Dermis microvascular lymphatic vessel endothelial cell (primary cell): Measurements from ENCODE around the gene ZNF765. TPM values are rescaled to one million over a fixed set of nuclear protein-coding genes. Genes with fewer than 3 reads are reported as not detected.
"Not testable (repeated sequence)": the region's sequence is repeated elsewhere in the genome, so short reads cannot be mapped to it uniquely, and the experiment has no call there.

ENCODE experiments used
- DNase-seq, 2 donors: peaks; one replicate each; pipeline versions ENCODE4 v3.0.0 to v3.0.0-alpha.2; 2010; ENCODE audit warnings: low read depth in 2 of 2
- total RNA-seq: library from RNA; depleted of rRNA; stranded (reverse); fragments of >200 nt; gene quantifications from 2 replicates; pipeline ENCODE4 v1.2.1, GENCODE V29; 2014

The ZNF765 gene
- 10.0 and 13.4 TPM in 2 replicates for total RNA-seq

DNA sequence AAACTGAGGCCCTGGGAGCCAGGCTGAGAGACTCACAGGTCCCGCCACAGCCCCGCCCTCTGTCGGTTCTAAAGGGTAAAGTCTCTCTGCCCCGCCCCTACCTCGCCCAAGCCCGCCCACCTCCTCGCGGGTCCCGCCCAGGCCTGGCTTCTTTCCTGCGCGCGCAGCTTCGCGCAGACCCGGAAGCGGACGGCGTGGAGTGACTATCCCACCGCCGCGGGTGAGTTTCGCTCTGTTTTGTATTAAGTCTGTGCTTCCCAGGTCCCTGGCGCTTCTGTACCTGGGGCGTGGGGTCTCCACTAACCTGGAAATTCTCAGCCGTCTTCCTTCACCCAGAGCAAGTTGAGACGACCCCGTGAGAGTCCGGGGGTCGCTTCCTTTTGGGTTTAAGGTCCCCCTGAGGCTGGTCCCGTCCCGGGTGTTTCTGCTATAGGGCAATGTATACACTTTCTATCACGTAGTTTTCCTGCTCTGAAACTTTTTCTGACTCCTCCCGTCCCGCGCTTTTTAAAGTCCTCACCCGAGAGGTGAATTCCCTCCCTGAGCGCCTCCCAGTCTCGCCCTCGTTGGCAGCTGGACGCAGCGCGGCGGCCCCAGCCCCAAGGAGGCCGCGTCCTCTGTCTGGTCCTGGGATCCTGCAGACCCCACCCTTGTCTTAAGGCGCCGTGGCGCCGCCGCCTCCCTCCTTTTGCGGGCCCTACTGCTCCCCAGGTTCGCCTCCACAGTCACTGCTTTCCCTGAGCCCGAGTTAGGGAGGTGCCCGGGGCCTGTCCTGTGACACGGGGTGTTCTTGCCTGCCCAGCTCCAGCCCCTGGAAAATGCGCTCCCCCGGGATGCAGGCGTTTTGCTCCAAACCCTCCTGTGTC is at the start of gene ZNF765:
TSS of gene ZNF765 (plus strand) at position 176 of the 866 bp plus-strand sequence. CDS start 2,867 bp downstream, outside the sequence.
- peak; percentile 63 to 89 for DNase-seq

DNA sequence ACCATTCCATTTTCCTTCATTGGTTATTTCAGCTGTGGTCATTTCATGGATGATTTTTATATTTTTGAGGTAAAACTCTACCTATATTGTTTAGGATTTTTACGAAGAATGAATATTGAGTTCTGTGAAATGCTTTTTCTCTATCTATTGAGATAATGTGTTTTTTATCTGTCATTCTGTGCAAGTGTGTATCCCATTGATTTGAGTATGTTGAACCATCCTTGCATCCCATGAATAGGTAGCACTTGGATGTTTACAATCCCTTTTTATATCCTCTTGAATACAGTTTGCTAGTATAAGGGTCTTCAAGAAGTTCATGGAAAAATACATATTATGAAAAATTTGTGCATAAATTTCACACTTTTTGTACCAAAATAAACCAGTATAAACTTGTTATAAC is 39.2 kb upstream of the ZNF765 start:
- no peak for DNase-seq

DNA sequence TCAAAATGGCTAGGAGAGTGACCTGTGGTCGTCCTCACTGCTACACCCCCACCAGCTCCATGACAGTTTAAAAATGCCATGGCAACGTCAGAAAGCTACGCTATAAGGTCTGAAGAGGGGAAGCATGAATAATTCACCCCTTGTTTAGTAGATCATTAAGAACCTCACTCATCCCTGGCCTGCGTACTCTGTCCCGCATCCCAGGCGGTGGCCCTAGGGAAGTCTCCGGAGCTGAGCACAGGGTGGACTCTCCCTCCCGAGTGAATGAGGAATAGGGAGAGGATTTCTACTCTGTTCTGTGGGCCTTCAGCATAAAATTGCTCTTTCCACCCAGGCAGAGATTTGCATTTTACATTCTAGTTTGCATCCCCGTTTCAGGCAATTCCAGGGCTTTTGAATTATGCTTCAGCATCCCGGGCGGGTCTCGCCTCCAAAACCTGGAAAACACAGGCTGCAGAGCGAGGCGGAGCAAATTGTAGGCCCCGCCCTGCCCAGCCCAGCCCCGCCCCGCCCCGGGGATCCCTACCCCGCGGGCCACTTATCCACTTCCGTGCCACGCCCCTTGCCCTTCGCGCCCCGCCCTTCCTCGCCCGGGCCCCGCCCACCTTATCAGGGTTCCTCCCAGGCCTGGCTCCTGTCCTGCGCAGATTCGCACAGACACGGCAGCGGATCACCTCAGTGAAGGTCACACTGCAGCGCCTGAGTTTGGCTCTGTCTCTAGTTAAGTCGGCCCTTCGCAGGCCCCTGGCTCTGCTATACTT is 36.9 kb upstream of the ZNF765 start:
- DNase-seq: no peak

DNA sequence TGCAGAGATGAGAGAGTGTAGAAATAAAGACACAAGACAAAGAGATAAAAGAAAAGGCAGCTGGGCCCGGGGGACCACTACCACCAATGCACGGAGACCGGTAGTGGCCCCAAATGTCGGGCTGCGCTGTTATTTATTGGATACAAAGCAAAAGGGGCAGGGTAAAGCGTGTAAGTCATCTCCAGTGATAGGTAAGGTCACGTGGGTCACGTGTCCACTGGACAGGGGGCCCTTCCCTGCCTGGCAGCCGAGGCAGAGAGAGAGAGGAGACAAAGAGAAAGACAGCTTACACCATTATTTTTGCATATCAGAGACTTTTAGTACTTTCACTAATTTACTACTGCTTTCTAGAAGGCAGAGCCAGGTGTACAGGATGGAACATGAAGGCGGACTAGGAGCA is 34.9 kb upstream of the ZNF765 start:
- not testable (repeated sequence) for DNase-seq

DNA sequence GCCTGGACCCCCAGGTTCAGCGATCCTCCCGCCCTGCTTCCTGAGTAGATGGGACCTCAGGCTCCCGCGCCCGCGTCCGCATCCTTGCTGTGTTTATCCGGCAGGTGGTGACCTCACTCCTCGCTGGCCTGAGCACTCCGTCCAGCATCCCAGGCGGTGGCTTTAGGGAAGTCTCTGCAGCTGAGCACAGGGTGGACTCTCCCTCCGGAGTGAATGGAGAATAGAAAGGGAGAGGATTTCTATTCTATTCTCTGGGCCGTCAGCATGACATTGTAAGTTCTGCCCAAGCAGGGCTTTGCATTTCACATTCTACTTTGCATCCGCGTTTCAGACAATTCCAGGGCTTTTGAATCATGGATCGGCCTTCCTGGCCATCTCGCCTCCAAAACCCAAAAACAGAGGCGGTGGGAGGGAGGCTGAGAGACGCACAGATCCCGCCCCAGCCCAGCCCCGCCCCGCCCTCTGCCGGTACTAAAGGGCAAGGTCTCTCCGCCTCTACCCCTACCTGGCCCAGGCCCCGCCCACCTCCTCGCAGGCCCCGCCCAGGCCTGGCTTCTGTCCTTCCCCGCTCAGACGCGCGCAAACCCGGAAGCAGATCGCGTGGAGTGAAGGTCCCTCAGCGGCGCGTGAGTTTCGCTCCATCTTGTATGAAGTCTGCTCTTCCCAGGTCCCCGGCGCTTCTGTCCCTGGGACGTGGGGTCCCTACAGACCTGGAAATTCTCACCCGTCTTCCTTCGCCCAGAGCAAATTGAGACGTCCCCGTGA is 29.6 kb upstream of the ZNF765 start, which contains the start of gene ZNF525:
TSS of gene ZNF525 (plus strand) at position 572 of the 765 bp plus-strand sequence. CDS start 6,577 bp downstream, outside the sequence.
- peak; percentile 55 to 83 for DNase-seq

DNA sequence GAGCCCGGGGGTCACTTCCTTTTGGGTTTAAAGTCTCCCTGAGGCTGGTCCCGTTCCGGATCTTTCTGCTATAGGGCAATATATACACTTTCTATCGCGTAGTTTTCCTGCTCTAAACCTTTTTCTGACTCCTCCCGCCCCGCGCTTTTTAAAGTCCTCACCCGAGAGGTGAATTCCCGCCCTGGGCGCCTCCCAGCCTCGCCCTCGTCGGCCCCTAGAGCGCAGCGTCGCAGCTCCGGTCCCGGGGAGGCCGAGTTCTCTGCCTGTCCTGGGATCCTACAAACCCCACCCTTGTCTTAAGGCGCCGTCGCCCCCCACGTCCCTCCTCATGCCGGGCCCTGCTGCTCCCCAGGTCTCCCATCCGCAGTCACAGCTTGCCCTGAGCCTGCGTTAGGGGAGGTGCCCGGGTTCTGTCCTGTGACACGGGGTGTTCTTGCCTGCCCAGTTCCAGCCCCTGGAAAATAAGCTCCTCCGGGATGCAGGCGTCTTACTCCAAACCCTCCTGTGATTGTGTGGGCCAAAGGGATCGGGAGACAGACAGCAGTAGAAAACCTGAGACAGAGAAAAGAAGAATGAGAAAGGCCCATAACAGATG is 29.0 kb upstream of the ZNF765 start:
- DNase-seq: no peak

DNA sequence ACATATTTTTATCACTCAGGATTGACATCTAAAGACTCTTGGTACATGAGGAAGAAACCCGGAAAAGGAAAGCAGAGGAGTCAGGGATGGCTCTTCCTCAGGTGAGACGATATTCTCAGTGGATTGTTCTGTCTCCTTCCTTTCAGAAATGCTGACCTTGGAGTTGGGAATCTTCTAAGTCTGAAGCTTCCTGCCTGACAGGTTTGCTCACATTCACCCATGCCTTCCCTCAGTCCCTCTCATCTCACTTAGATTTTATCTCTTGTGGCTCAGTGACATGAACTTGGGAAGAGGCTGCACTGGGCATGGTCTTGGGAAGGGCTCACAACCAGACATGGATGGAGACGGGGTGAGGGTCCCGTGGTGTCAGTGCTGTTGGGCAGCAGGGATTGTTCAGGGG is 22.8 kb upstream of the ZNF765 start:
- DNase-seq: no peak

DNA sequence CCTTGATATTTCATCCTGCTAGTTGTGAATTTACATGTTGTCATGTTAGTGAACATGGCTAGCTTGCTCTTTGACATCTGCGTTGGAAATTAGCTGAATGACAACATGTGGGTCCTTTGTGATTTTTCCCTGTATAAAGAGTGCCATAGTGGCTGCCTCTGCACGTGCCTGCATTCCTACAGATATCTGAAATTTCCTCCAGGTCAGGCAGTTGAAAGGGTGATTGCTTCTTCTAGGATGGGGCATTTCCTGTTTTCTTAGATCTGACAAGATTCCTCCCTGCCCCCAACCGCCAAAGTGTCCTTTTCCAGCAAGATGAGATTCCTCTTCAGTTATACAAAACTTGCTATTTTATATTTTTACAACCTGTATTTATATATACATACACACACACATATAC is 20.7 kb upstream of the ZNF765 start:
- DNase-seq: no peak

DNA sequence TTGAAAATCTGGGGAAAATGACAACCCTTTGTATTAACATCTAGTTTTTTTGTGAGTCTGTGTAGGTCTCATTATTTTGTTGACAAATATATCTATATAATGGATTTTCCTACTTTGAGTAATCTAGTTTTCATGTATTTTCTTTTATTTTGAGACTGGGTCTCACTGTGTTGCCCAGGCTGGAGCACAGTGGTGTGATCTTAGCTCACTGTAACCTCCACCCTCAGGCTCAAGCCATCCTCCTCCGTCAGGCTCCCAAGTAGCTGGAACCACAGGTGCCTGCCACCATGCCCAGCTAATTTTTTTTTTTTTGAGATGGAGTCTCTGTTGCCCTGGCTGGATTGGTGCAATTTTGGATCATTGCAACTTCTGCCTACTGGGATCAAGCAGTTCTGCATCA is 20.2 kb upstream of the ZNF765 start:
- no peak for DNase-seq

DNA sequence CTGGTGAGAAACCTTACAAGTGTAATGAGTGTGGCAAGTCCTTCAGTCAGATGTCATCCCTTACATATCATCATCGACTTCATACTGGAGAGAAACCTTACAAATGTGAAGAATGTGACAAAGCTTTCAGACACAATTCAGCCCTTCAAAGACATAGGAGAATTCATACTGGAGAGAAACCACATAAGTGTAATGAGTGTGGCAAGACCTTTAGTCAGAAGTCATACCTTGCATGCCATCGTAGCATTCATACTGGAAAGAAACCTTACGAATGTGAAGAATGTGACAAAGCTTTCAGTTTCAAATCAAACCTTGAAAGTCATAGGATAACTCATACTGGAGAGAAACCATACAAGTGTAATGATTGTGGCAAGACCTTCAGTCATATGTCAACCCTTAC is 13.6 kb upstream of the ZNF765 start:
- DNase-seq: no peak

DNA sequence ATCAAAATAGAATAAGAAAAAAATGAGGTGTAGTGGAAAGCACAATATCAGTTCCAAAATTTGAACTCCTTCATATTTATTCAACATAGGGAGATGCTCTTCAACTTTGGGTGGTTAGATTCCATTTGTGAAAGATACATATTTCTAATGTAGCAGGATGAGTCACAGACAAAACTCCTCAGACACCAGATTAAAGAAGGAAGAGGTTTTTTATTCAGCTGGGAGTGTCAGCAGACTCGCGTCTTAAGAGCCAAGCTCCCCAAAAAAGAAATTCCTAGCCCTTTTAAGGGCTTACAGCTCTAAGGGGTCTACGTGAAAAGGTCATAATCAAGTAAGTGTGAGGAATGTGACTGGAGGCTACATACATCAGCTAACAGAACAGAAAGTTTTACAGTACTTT is 6.8 kb upstream of the ZNF765 start:
- DNase-seq: no peak

DNA sequence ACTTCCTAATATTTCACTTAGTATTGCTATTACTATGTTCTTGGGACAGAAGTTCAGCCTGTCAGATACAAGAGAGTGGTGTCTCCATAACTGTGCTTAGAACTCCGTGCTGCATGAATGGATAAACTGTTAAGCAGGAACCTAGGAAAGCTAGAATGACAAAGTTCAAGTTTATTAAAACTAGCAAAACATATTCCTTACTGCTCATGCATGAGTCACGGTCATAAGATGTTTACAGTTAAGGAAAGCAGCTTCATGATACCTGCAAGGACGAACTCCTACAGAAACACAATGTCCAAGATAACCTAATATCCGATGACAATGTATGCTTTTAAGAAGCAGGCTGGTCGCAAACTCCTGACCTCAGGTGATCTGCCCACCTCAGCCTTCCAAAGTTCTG is 6.0 kb upstream of the ZNF765 start:
- DNase-seq: peak in 1 of 2 donors; percentile 2

DNA sequence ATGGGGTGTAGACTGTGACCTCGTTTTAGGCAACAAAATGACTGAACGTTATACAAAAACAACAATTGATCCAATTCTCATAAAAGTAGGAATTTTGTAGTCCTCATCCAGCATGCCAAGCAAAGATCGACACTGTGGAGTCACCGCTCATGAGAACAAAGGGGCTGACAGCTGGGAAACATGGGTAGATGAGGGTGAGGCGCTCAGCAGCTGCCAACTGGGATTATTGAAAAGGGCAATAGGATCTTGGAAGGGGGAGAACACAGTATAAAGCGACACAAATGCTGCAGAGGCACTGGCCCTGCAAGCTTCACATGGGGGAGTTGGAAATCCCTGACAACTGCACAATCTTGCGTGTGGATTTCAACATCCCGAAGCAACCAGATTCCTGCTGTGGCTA is 5.4 kb upstream of the ZNF765 start:
- no peak for DNase-seq

DNA sequence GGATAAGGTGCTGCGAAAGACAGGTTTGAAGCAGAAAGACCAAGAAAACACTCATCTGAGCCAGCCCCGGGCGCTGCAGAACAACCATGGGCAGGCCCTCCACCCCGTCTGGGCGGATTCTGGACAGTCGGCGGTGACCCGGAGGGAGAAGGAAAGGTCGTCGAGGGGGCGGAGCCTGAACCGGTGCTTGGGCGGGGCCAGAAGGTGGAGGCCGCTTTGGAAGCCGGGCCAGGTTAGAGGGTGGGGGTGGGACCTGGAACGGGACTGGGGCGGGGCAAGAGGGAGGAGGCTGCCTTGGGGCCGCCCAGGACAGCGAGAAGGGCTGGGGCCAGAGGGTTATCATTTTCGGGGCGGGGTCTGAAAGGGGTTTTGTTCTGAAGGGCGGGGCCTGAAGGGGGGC is 5.0 kb upstream of the ZNF765 start:
- no peak for DNase-seq

DNA sequence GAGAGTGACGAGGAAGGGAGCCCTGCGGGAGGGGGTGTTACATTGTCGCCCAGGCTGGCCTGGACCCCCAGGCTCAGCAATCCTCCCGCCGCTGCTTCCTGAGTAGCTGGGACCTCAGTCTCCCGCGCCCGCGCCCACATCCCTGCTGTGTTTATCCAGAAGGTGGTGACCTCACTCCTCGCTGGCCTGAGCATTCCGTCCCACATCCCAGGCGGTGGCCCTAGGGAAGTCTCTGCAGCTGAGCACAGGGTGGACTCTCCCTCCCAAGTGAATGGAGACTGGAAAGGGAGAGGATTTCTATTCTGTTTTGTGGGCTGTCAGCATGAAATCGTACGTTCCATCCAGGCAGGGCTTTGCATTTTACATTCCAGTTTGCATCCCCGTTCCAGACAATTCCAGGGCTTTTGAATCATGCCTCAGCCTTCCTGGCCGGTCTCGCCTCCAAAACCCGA is 401 bp upstream of the ZNF765 start:
- peak in 1 of 2 donors; percentile 48 for DNase-seq

DNA sequence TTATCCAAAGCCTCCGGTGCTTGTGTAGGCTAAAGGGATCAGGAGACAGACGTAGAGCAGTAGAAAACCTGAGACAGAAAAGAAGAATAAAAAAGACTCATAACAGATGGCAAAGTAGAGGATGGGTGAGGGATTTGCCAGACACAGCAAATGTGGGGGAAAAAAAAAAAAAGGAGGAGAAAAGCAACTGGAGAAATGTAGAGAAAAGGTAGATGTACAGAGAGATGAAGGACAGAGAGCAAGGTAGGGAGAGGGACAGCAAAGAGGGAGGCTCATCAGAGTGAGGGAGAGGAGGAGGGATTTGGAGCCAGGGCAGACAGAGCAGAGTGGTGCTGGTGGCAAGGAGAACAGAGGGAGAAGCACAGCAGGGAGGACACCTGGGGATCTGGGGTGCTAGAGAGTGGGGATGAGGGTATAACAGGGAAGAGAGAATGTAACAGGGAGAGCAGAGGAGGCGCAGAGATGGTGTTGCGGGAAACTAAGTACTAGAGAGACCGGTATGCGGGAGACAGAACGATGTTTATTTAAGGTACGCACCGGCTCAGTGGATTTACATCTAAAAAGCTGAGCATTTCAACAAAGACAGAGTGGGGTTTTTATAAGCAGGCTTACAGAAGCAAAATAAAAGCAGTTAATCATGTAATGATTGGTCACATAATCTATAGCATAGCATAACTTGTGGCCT is 1.0 kb downstream of the ZNF765 start:
- not testable (repeated sequence) for DNase-seq

DNA sequence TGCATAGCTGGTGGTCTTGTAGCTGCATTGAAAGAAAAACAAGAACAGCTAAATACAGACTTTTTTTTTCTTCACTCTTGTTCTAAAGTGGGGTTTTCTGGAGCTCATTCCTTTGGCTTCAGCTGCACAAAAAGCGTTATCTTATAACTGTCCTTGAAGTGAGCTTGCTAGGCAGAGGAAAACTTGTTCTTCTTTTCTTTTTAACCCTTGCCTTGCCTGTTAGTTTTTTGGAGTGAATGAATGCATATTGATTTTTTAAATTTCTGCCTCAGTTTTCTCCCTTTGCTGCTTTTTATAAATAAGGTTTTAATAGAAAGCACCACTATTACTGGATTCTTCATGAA is 1.5 kb downstream of the ZNF765 start:
- no peak for DNase-seq

DNA sequence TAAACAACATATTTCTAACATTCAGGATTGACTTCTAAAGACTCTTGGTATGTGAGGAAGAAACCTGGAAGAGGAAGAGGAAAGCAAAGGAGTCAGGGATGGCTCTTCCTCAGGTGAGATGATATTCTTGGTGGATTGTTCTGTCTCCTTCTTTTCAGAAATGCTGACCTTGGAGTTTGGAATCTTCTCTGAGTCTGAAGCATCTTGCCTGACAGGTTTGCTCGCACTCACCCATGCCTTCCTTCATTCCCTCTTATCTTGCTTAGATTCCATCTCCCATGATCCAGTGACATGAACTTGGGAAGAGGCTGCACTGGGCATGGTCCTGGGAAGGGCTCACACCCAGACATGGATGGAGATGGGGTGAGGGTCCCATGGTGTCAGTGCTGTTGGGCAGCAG is 3.0 kb downstream of the ZNF765 start:
- not testable (repeated sequence) for DNase-seq

DNA sequence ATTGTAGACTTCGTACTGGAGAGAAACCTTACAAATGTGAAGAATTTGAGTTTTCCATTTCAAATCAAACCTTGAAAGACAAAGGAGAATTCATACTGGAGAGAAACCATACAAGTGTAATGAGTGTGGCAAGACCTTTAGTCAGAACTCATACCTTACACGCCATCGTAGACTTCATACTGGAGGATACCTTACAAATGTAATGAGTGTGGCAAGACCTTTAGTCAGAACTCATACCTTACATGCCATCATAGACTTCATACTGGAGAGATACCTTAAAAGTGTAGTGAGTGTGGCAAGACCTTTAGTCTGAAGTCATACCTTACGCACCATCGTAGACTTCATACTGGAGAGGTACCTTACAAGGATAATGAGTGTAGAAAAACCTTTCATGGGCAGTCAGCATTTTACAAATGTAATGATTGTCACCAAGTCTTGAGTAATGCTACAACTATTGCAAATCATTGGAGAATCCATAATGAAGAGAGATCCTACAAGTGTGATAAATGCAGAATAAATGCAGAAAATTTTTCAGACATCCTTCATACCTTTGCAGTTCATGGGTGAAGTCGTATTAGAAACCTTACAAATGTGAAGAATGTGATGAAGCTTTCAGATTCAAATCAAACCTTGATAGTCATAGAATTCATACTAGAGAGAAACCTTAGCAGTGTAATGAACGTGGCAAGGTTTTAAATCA is 14.7 kb downstream of the ZNF765 start:
- no peak for DNase-seq
